HG02852 (cell line): ENCODE results near the gene MIPOL1.
"Not testable (repeated sequence)": the region's sequence is repeated elsewhere in the genome, so short reads cannot be mapped to it uniquely, and the experiment has no call there.

ENCODE experiments used
- ATAC-seq: cut with Tn5 transposase; IDR thresholded peaks from one replicate; pipeline ENCODE4 v1.9.1; 2021; ENCODE audit warnings: mild to moderate bottlenecking, moderate library complexity; ENCODE audit not compliant: unreplicated experiment

The MIPOL1 gene

GRCh38 chr14:37230551-37231194 lies 32.9 kb downstream of the MIPOL1 start:
- peak; percentile 85 for ATAC-seq

GRCh38 chr14:37232907-37233481 lies 35.3 kb downstream of the MIPOL1 start:
- peak; percentile 61 for ATAC-seq

- no peak for ATAC-seq
These were observed 36.5 kb downstream of the MIPOL1 start for GRCh38 chr14:37234222-37234621.

GRCh38 chr14:37236044-37236443 lies 38.3 kb downstream of the MIPOL1 start:
- not testable (repeated sequence) for ATAC-seq

- ATAC-seq: no peak
These were observed 39.4 kb downstream of the MIPOL1 start for GRCh38 chr14:37237094-37237493.

GRCh38 chr14:37237735-37238200 lies 40.0 kb downstream of the MIPOL1 start:
- ATAC-seq: no peak

- no peak for ATAC-seq
These were observed 43.5 kb downstream of the MIPOL1 start for GRCh38 chr14:37241198-37241597.

GRCh38 chr14:37246427-37246829 lies 48.7 kb downstream of the MIPOL1 start:
- no peak for ATAC-seq

- ATAC-seq: no peak
These were observed 50.2 kb downstream of the MIPOL1 start for GRCh38 chr14:37247791-37248461.

- no peak for ATAC-seq
These were observed 54.0 kb downstream of the MIPOL1 start for GRCh38 chr14:37251775-37252174.

GRCh38 chr14:37252434-37252833 lies 54.7 kb downstream of the MIPOL1 start:
- no peak for ATAC-seq

- no peak for ATAC-seq
These were observed 56.2 kb downstream of the MIPOL1 start for GRCh38 chr14:37253905-37254304.

- ATAC-seq: no peak
These were observed 56.7 kb downstream of the MIPOL1 start for GRCh38 chr14:37254411-37254947.

GRCh38 chr14:37257501-37258070 lies 59.8 kb downstream of the MIPOL1 start:
- no peak for ATAC-seq

GRCh38 chr14:37262649-37263048 lies 64.9 kb downstream of the MIPOL1 start:
- ATAC-seq: no peak

- ATAC-seq: no peak
These were observed 66.0 kb downstream of the MIPOL1 start for GRCh38 chr14:37263656-37264236.

- no peak for ATAC-seq
These were observed 71.1 kb downstream of the MIPOL1 start for GRCh38 chr14:37268788-37269187.

GRCh38 chr14:37270629-37271028 lies 72.9 kb downstream of the MIPOL1 start:
- ATAC-seq: no peak

- no peak for ATAC-seq
These were observed 74.8 kb downstream of the MIPOL1 start for GRCh38 chr14:37272569-37272968.

GRCh38 chr14:37274652-37275051 lies 76.9 kb downstream of the MIPOL1 start:
- no peak for ATAC-seq

- no peak for ATAC-seq
These were observed 78.2 kb downstream of the MIPOL1 start for GRCh38 chr14:37275963-37276362.
